ENCODE data around the gene MIA2.
"Not testable (repeated sequence)": the region's sequence is repeated elsewhere in the genome, so short reads cannot be mapped to it uniquely, and the experiment has no call there.

GRCh38 chr14:39235466-39235865 lies 1.8 kb downstream of the MIA2 start:
- not testable (repeated sequence) for TF ChIP-seq CTCF (IDR thresholded peaks at IDR 0.05); EP300 (IDR thresholded peaks at IDR 0.05); POLR2A (IDR thresholded peaks at IDR 0.05; ENCODE audit: low read depth); POLR2AphosphoS5 (IDR thresholded peaks at IDR 0.05)
